Measurements from ENCODE around the gene SON.
"Not testable (repeated sequence)": the region's sequence is repeated elsewhere in the genome, so short reads cannot be mapped to it uniquely, and the experiment has no call there.

SON gene

DNA sequence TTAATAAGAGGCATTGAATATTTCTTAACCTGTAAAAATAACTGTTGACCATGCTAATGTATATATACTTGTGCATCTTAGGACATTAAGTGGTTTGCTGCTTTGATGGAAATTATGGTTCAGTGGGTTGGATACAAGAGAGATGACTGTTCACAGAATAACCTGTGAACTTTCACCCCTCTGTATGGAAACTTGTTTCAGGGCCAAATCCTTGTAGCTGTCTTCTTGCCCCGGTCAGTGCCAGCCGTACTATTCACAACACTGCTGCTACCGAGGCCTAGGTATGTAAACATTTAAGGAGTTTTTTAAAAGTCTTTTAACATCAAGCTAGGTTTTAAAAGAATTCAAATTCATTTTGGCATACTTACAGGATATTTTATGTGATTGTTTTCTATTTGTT lies 29.5 kb downstream of the SON start:
- Histone ChIP-seq H2BK120ac (ENCODE audit: insufficient read depth, low read length, poor library complexity) (no peak overlapping the region), H3K4me2 (ENCODE audit: low read length) (no peak overlapping the region), H3K27ac (ENCODE audit: low read depth, low read length) (no peak overlapping the region), H2BK12ac (ENCODE audit: low read length) (no peak overlapping the region), H4K91ac (ENCODE audit: low read depth, low read length) (no peak overlapping the region), H3K36me3 (ENCODE audit: control insufficient read depth in 1 of 2, insufficient read depth in 2 of 2, low read length in 2 of 2) (peaks cover 19 to 35% of the 10 kb centered on the region in 2 experiments), H3K9ac (ENCODE audit: low read length) (no peak overlapping the region), H4K8ac (ENCODE audit: low read depth, low read length) (no peak overlapping the region), H2AFZ (ENCODE audit: insufficient read depth, low read length, poor library complexity) (no peak overlapping the region), H3K79me2 (ENCODE audit: control insufficient read depth, insufficient read depth, low read length, poor library complexity) (no peaks in the 10 kb centered on the region), H3K4me1 (ENCODE audit: control insufficient read depth in 1 of 2, insufficient read depth in 2 of 2, low read length in 2 of 2) (no peaks in the 10 kb centered on the region), H3K27me3 (ENCODE audit: insufficient read depth, low read length) (no peaks in the 10 kb centered on the region), H3K23ac (ENCODE audit: low read length) (no peak overlapping the region), H4K12ac (ENCODE audit: low read depth, low read length) (no peak overlapping the region), H3K9me3 (ENCODE audit: insufficient read depth, low read depth, low read length) (no peaks in the 10 kb centered on the region), H3K4me3 (ENCODE audit: low read depth, low read length) (no peak overlapping the region), H3K14ac (ENCODE audit: low read length) (no peak overlapping the region), H2AK5ac (ENCODE audit: low read length) (no peak overlapping the region), H3K18ac (ENCODE audit: low read length) (no peak overlapping the region), H3K4ac (ENCODE audit: low read depth, low read length) (no peak overlapping the region), H3K79me1 (ENCODE audit: low read length) (no peaks in the 10 kb centered on the region), H2BK5ac (ENCODE audit: low read depth, low read length, poor library complexity) (no peak overlapping the region)
- WGBS (ENCODE audit: extremely low coverage, insufficient coverage, insufficient read length): no CpG with 5 or more reads among the region's 3 CpGs
- no peak for DNase-seq

DNA sequence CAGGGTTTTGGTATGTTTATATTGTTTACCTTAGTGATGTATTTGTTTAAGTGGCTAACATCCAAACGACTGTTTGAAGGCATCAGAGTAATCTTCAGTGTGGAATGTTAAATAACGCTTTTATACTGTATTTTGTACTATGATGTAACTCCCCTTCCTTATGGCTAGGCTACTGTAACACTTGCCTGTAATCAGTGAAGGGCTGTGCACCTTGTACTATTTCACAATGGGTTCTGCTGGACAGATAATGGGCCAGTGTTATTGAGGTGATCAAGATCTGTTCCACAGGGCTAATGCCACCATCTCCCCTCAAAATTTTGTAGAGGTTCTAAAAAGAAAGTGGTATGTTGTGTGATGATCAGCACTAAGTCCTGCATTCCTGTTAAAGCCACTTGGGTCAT lies 33.9 kb downstream of the SON start:
- H3K9me3 ChIP-seq (ENCODE audit: insufficient read depth, low read depth, low read length); H2AFZ ChIP-seq (ENCODE audit: insufficient read depth, low read length, poor library complexity); H2BK5ac ChIP-seq (ENCODE audit: low read depth, low read length, poor library complexity); H4K12ac ChIP-seq (ENCODE audit: low read depth, low read length); H3K4me2 ChIP-seq (ENCODE audit: low read length); DNase-seq; H2AK5ac ChIP-seq (ENCODE audit: low read length); H3K27ac ChIP-seq (ENCODE audit: low read depth, low read length); H4K8ac ChIP-seq (ENCODE audit: low read depth, low read length); H3K79me1 ChIP-seq (ENCODE audit: low read length); H3K4ac ChIP-seq (ENCODE audit: low read depth, low read length); H3K14ac ChIP-seq (ENCODE audit: low read length); H3K4me3 ChIP-seq (ENCODE audit: low read depth, low read length); H3K27me3 ChIP-seq (ENCODE audit: insufficient read depth, low read length); H3K4me1 ChIP-seq (ENCODE audit: control insufficient read depth in 1 of 2, insufficient read depth in 2 of 2, low read length in 2 of 2); H2BK120ac ChIP-seq (ENCODE audit: insufficient read depth, low read length, poor library complexity); H3K18ac ChIP-seq (ENCODE audit: low read length); H3K9ac ChIP-seq (ENCODE audit: low read length); H3K23ac ChIP-seq (ENCODE audit: low read length); H2BK12ac ChIP-seq (ENCODE audit: low read length); H4K91ac ChIP-seq (ENCODE audit: low read depth, low read length); H3K79me2 ChIP-seq (ENCODE audit: control insufficient read depth, insufficient read depth, low read length, poor library complexity): not testable (repeated sequence)
- H3K36me3 ChIP-seq (ENCODE audit: control insufficient read depth in 1 of 2, insufficient read depth in 2 of 2, low read length in 2 of 2): peaks cover 16 to 25% of the 10 kb centered on the region in 2 experiments
- no CpG with 5 or more reads among the region's 2 CpGs for WGBS (ENCODE audit: extremely low coverage, insufficient coverage, insufficient read length)

- Histone ChIP-seq H3K14ac (ENCODE audit: low read length) (no peak overlapping the region), H3K9ac (ENCODE audit: low read length) (no peak overlapping the region), H4K8ac (ENCODE audit: low read depth, low read length) (no peak overlapping the region), H3K27me3 (ENCODE audit: insufficient read depth, low read length) (no peaks in the 10 kb centered on the region), H3K18ac (ENCODE audit: low read length) (no peak overlapping the region), H3K79me2 (ENCODE audit: control insufficient read depth, insufficient read depth, low read length, poor library complexity) (no peaks in the 10 kb centered on the region), H3K36me3 (ENCODE audit: control insufficient read depth in 1 of 2, insufficient read depth in 2 of 2, low read length in 2 of 2) (peaks cover 18 to 25% of the 10 kb centered on the region in 2 experiments), H3K9me3 (ENCODE audit: insufficient read depth, low read depth, low read length) (no peaks in the 10 kb centered on the region), H3K27ac (ENCODE audit: low read depth, low read length) (no peak overlapping the region), H3K4me1 (ENCODE audit: control insufficient read depth in 1 of 2, insufficient read depth in 2 of 2, low read length in 2 of 2) (no peaks in the 10 kb centered on the region), H2AK5ac (ENCODE audit: low read length) (no peak overlapping the region), H3K79me1 (ENCODE audit: low read length) (no peaks in the 10 kb centered on the region), H2AFZ (ENCODE audit: insufficient read depth, low read length, poor library complexity) (no peak overlapping the region), H3K23ac (ENCODE audit: low read length) (no peak overlapping the region), H3K4me2 (ENCODE audit: low read length) (no peak overlapping the region), H4K12ac (ENCODE audit: low read depth, low read length) (no peak overlapping the region), H2BK5ac (ENCODE audit: low read depth, low read length, poor library complexity) (no peak overlapping the region), H3K4me3 (ENCODE audit: low read depth, low read length) (no peak overlapping the region), H2BK120ac (ENCODE audit: insufficient read depth, low read length, poor library complexity) (no peak overlapping the region), H2BK12ac (ENCODE audit: low read length) (no peak overlapping the region), H4K91ac (ENCODE audit: low read depth, low read length) (no peak overlapping the region), H3K4ac (ENCODE audit: low read depth, low read length) (no peak overlapping the region)
- no peak for DNase-seq
- no CpG with 5 or more reads among the region's 2 CpGs for WGBS (ENCODE audit: extremely low coverage, insufficient coverage, insufficient read length)
Measured at GRCh38 chr21:33578214-33578613, 35.4 kb downstream of the SON start.

GRCh38 chr21:33578959-33579542 lies 36.2 kb downstream of the SON start:
- no peak overlapping the region for H3K23ac ChIP-seq (ENCODE audit: low read length)
- no peak for DNase-seq
- H3K18ac ChIP-seq (ENCODE audit: low read length): no peak overlapping the region
- no peaks in the 10 kb centered on the region for H3K79me1 ChIP-seq (ENCODE audit: low read length)
- H2AK5ac ChIP-seq (ENCODE audit: low read length): no peak overlapping the region
- no peak overlapping the region for H3K4me2 ChIP-seq (ENCODE audit: low read length)
- no peak overlapping the region for H3K9ac ChIP-seq (ENCODE audit: low read length)
- no peaks in the 10 kb centered on the region for H3K27me3 ChIP-seq (ENCODE audit: insufficient read depth, low read length)
- H2BK12ac ChIP-seq (ENCODE audit: low read length): no peak overlapping the region
- H4K8ac ChIP-seq (ENCODE audit: low read depth, low read length): no peak overlapping the region
- no peak overlapping the region for H3K4me3 ChIP-seq (ENCODE audit: low read depth, low read length)
- no CpG with 5 or more reads among the region's 7 CpGs for WGBS (ENCODE audit: extremely low coverage, insufficient coverage, insufficient read length)
- H3K9me3 ChIP-seq (ENCODE audit: insufficient read depth, low read depth, low read length): no peaks in the 10 kb centered on the region
- no peak overlapping the region for H3K14ac ChIP-seq (ENCODE audit: low read length)
- H2BK5ac ChIP-seq (ENCODE audit: low read depth, low read length, poor library complexity): no peak overlapping the region
- H3K79me2 ChIP-seq (ENCODE audit: control insufficient read depth, insufficient read depth, low read length, poor library complexity): no peaks in the 10 kb centered on the region
- no peak overlapping the region for H4K12ac ChIP-seq (ENCODE audit: low read depth, low read length)
- no peak overlapping the region for H2BK120ac ChIP-seq (ENCODE audit: insufficient read depth, low read length, poor library complexity)
- H3K36me3 ChIP-seq (ENCODE audit: control insufficient read depth in 1 of 2, insufficient read depth in 2 of 2, low read length in 2 of 2): peaks cover 18 to 25% of the 10 kb centered on the region in 2 experiments
- H4K91ac ChIP-seq (ENCODE audit: low read depth, low read length): no peak overlapping the region
- no peak overlapping the region for H3K4ac ChIP-seq (ENCODE audit: low read depth, low read length)
- H2AFZ ChIP-seq (ENCODE audit: insufficient read depth, low read length, poor library complexity): no peak overlapping the region
- no peaks in the 10 kb centered on the region for H3K4me1 ChIP-seq (ENCODE audit: control insufficient read depth in 1 of 2, insufficient read depth in 2 of 2, low read length in 2 of 2)
- H3K27ac ChIP-seq (ENCODE audit: low read depth, low read length): no peak overlapping the region
